ENCODE data around the gene RMND5B. TPM values are rescaled to one million over a fixed set of nuclear protein-coding genes. Genes with fewer than 3 reads are reported as not detected.

The RMND5B gene
- total and polyA plus RNA-seq, 2 donors (not counting 1 experiment from before 2014, with no cell fraction given), result 46.1 to 52.7 TPM

- DNase-seq, result no peak
- Histone ChIP-seq H3K27ac (ENCODE audit: low read length in 2 of 2) (no peak overlapping the region), H3K9ac (ENCODE audit: low read length) (no peak overlapping the region), H4K20me1 (ENCODE audit: control insufficient read depth, insufficient read depth, low read length, poor library complexity, severe bottlenecking) (peaks cover 24% of the 10 kb centered on the region), H3K27me3 (replicated peaks in 1 of 4; ENCODE audit: control extremely low read depth in 1 of 4, control insufficient read depth in 3 of 4, insufficient read depth in 4 of 4, low read length in 3 of 4) (no peaks in the 10 kb centered on the region), H3K79me2 (ENCODE audit: control insufficient read depth, insufficient read depth, low read length) (peaks cover 25% of the 10 kb centered on the region), H3K4me3 (ENCODE audit: control extremely low read depth in 1 of 5, extremely low read depth in 1 of 5, insufficient read depth in 1 of 5, low read depth in 2 of 5, low read length in 4 of 5) (no peak overlapping the region), H3K36me3 (replicated peaks in 1 of 2; ENCODE audit: control extremely low read depth in 1 of 2, control insufficient read depth in 1 of 2, extremely low read depth in 1 of 2, insufficient read depth in 2 of 2, low read length in 1 of 2) (peaks cover 2 to 19% of the 10 kb centered on the region in 2 experiments), H2AFZ (ENCODE audit: insufficient read depth, low read depth, low read length, poor library complexity, severe bottlenecking) (peak overlapping the region; percentile 89), H3K4me1 (ENCODE audit: control insufficient read depth in 2 of 2, insufficient read depth in 2 of 2, low read length in 2 of 2) (peaks cover 12 to 20% of the 10 kb centered on the region in 2 donors), H3K4me2 (replicated peaks; ENCODE audit: low read depth, low read length, poor library complexity, severe bottlenecking) (no peak overlapping the region), H3K9me3 (ENCODE audit: control extremely low read depth in 1 of 3, control insufficient read depth in 2 of 3, insufficient read depth in 1 of 3, low read length in 2 of 3) (no peaks in the 10 kb centered on the region)
- intact Hi-C loops (cut with micrococcal nuclease), result no loop called here
- WGBS (ENCODE audit: insufficient coverage), result 46% methylated on average over 6 of the region's 8 CpGs
- Mint-ChIP-seq H3K4me1 (peaks cover 29% of the 10 kb centered on the region), H3K27me3 (no peaks in the 10 kb centered on the region), H3K9me3 (ENCODE audit: insufficient read depth) (no peaks in the 10 kb centered on the region), H3K4me3 (no peak overlapping the region), H3K27ac (no peak overlapping the region)
- ATAC-seq (ENCODE audit: low read depth), result no peak
- POLR2A ChIA-PET, result no interaction called here
- TF ChIP-seq, protein P1, sequence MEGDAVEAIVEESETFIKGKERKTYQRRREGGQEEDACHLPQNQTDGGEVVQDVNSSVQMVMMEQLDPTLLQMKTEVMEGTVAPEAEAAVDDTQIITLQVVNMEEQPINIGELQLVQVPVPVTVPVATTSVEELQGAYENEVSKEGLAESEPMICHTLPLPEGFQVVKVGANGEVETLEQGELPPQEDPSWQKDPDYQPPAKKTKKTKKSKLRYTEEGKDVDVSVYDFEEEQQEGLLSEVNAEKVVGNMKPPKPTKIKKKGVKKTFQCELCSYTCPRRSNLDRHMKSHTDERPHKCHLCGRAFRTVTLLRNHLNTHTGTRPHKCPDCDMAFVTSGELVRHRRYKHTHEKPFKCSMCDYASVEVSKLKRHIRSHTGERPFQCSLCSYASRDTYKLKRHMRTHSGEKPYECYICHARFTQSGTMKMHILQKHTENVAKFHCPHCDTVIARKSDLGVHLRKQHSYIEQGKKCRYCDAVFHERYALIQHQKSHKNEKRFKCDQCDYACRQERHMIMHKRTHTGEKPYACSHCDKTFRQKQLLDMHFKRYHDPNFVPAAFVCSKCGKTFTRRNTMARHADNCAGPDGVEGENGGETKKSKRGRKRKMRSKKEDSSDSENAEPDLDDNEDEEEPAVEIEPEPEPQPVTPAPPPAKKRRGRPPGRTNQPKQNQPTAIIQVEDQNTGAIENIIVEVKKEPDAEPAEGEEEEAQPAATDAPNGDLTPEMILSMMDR (IDR thresholded peaks at IDR 0.05), result no peak
- no peak for TF ChIP-seq EZH2 (IDR thresholded peaks at IDR 0.05; ENCODE audit: borderline replicate concordance, insufficient read depth, low read depth, low read length, poor library complexity, severe bottlenecking)
- CTCF ChIA-PET, result interaction anchor here (1.2 to 22.8 kb wide), 3 partner anchors 9 to 78 kb away, joined by 3 to 540 read pairs (median 15); no protein-coding TSS in a partner anchor
Measured at GRCh38 chr5:178155065-178155464, 24.3 kb downstream of the RMND5B start.

GRCh38 chr5:178160176-178160575 lies 29.4 kb downstream of the RMND5B start:
- no peak for DNase-seq
- Histone ChIP-seq H3K36me3 (replicated peaks in 1 of 2; ENCODE audit: control extremely low read depth in 1 of 2, control insufficient read depth in 1 of 2, extremely low read depth in 1 of 2, insufficient read depth in 2 of 2, low read length in 1 of 2) (no peaks in the 10 kb centered on the region), H3K9ac (ENCODE audit: low read length) (no peak overlapping the region), H3K4me1 (ENCODE audit: control insufficient read depth in 2 of 2, insufficient read depth in 2 of 2, low read length in 2 of 2) (peaks cover 5 to 9% of the 10 kb centered on the region in 2 donors), H4K20me1 (ENCODE audit: control insufficient read depth, insufficient read depth, low read length, poor library complexity, severe bottlenecking) (no peaks in the 10 kb centered on the region), H3K79me2 (ENCODE audit: control insufficient read depth, insufficient read depth, low read length) (no peaks in the 10 kb centered on the region), H3K27me3 (replicated peaks in 1 of 4; ENCODE audit: control extremely low read depth in 1 of 4, control insufficient read depth in 3 of 4, insufficient read depth in 4 of 4, low read length in 3 of 4) (no peaks in the 10 kb centered on the region), H3K4me2 (replicated peaks; ENCODE audit: low read depth, low read length, poor library complexity, severe bottlenecking) (no peak overlapping the region), H3K4me3 (ENCODE audit: control extremely low read depth in 1 of 5, extremely low read depth in 1 of 5, insufficient read depth in 1 of 5, low read depth in 2 of 5, low read length in 4 of 5) (no peak overlapping the region), H3K9me3 (ENCODE audit: control extremely low read depth in 1 of 3, control insufficient read depth in 2 of 3, insufficient read depth in 1 of 3, low read length in 2 of 3) (no peaks in the 10 kb centered on the region), H3K27ac (ENCODE audit: low read length in 2 of 2) (no peak overlapping the region), H2AFZ (ENCODE audit: insufficient read depth, low read depth, low read length, poor library complexity, severe bottlenecking) (no peak overlapping the region)
- no peak for TF ChIP-seq EZH2 (IDR thresholded peaks at IDR 0.05; ENCODE audit: borderline replicate concordance, insufficient read depth, low read depth, low read length, poor library complexity, severe bottlenecking)
- TF ChIP-seq, protein P1 (IDR thresholded peaks at IDR 0.05), result no peak
- Mint-ChIP-seq H3K9me3 (ENCODE audit: insufficient read depth) (no peaks in the 10 kb centered on the region), H3K4me1 (peaks cover 11% of the 10 kb centered on the region), H3K4me3 (no peak overlapping the region), H3K27me3 (peaks cover 11% of the 10 kb centered on the region), H3K27ac (no peak overlapping the region)
- 73% methylated on average over 5 of the region's 5 CpGs for WGBS (ENCODE audit: insufficient coverage)
- intact Hi-C loops (cut with micrococcal nuclease), result no loop called here
- ChIA-PET CTCF (interaction anchor here (1.3 to 22.8 kb wide), 2 partner anchors 17 to 83 kb away, joined by 3 to 540 read pairs; no protein-coding TSS in a partner anchor), POLR2A (no interaction called here)
- ATAC-seq (ENCODE audit: low read depth), result no peak
